IMR-90 (cell line): ENCODE results near the gene REXO1. TPM values are rescaled to one million over a fixed set of nuclear protein-coding genes. Genes with fewer than 3 reads are reported as not detected.

ENCODE experiments used
- ATAC-seq: fragments of 200-7000 bp; cut with Tn5 transposase; 2 replicates; pipeline ENCODE4 v1.9.1; 2020; ENCODE audit warnings: low read depth, mild to moderate bottlenecking, moderate library complexity
- BruUV-seq: library from RNA; stranded (reverse); fragments of 400-500 nt; replicated peaks from 2 replicates; lab custom pipeline; 2021; lab: Mats Ljungman, UMichigan
- CTCF ChIA-PET: fragments of 300-600 bp; formaldehyde crosslinking; extraction: SDS; loops from one replicate; lab custom pipeline; 2021; ENCODE audit warnings: antibody characterized with exemption; lab: Yijun Ruan, JAX
- POLR2A ChIA-PET: fragments of 300-600 bp; sonication (Branson Sonifier 250); formaldehyde crosslinking; loops from one replicate; lab custom pipeline; 2022; ENCODE audit warnings: antibody characterized with exemption; ENCODE audit not compliant: unreplicated experiment; lab: Charles Lee
- DNase-seq: peaks from one replicate; pipeline ENCODE4 v3.0.0; 2013
- H2AFZ ChIP-seq: replicated peaks from 2 replicates; pipeline ENCODE3; 2013; ENCODE audit warnings: low read length, mild to moderate bottlenecking; ENCODE audit not compliant: poor library complexity
- H2AK5ac ChIP-seq: 2 replicates; pipeline ENCODE4 v1.6.1; 2013; ENCODE audit warnings: low read depth, low read length, inconsistent platforms
- H2AK9ac ChIP-seq: replicated peaks from 2 replicates; pipeline ENCODE3; 2013; ENCODE audit warnings: mild to moderate bottlenecking, low read depth, low read length, moderate library complexity; ENCODE audit not compliant: poor library complexity
- H2BK120ac ChIP-seq: 2 replicates; pipeline ENCODE4 v1.6.1; 2013; ENCODE audit warnings: low read depth, low read length, inconsistent platforms
- H2BK15ac ChIP-seq: 3 replicates; pipeline ENCODE4 v1.6.1; 2013; ENCODE audit warnings: low read depth, low read length, inconsistent platforms
- H2BK20ac ChIP-seq: 2 replicates; pipeline ENCODE4 v1.6.1; 2013; ENCODE audit warnings: low read depth, mild to moderate bottlenecking, inconsistent platforms, low read length, moderate library complexity
- H2BK5ac ChIP-seq: 2 replicates; pipeline ENCODE4 v1.6.1; 2013; ENCODE audit warnings: mild to moderate bottlenecking, low read depth, low read length, inconsistent platforms; ENCODE audit not compliant: poor library complexity, severe bottlenecking
- H3K14ac ChIP-seq: replicated peaks from 2 replicates; pipeline ENCODE4 v1.6.1; 2013; ENCODE audit warnings: low read depth, low read length, inconsistent platforms
- H3K18ac ChIP-seq: 2 replicates; pipeline ENCODE4 v1.6.1; 2013; ENCODE audit warnings: low read depth, low read length, control low read depth
- H3K23ac ChIP-seq: 2 replicates; pipeline ENCODE4 v1.6.1; 2013; ENCODE audit warnings: low read depth, low read length, inconsistent platforms
- H3K27ac ChIP-seq: 2 replicates; pipeline ENCODE4 v1.5.1; 2013; ENCODE audit warnings: mild to moderate bottlenecking, control low read depth, low read length; ENCODE audit not compliant: insufficient read depth
- H3K27me3 ChIP-seq: 2 replicates; pipeline ENCODE4 v1.6.1; 2013; ENCODE audit warnings: low read length; ENCODE audit not compliant: control insufficient read depth, insufficient read depth
- H3K36me3 ChIP-seq: 2 replicates; pipeline ENCODE4 v1.6.1; 2013; ENCODE audit warnings: low read length, mixed read lengths; ENCODE audit not compliant: control insufficient read depth, insufficient read depth
- H3K4ac ChIP-seq: 2 replicates; pipeline ENCODE4 v1.6.1; 2013; ENCODE audit warnings: low read depth, low read length, inconsistent platforms
- H3K4me1 ChIP-seq: 2 replicates; pipeline ENCODE4 v1.6.1; 2013; ENCODE audit warnings: low read length, mixed read lengths; ENCODE audit not compliant: control insufficient read depth, insufficient read depth
- H3K4me2 ChIP-seq: 2 replicates; pipeline ENCODE4 v1.6.1; 2013; ENCODE audit warnings: low read depth, mild to moderate bottlenecking, control low read depth, low read length, moderate library complexity
- H3K4me3 ChIP-seq: 2 replicates; pipeline ENCODE4 v1.5.1; 2013; ENCODE audit warnings: low read depth, mild to moderate bottlenecking, control low read depth, low read length, moderate library complexity; ENCODE audit not compliant: insufficient read depth
- H3K56ac ChIP-seq: 2 replicates; pipeline ENCODE4 v1.6.1; 2013; ENCODE audit warnings: low read length, inconsistent platforms; ENCODE audit not compliant: insufficient read depth; ENCODE audit errors: extremely low read depth
- H3K79me1 ChIP-seq, 2 experiments: 2 replicates each; pipeline ENCODE4 v1.6.1; 2013; ENCODE audit warnings: low read length in 2 of 2, inconsistent platforms in 1 of 2, low read depth in 1 of 2
- H3K9ac ChIP-seq: 2 replicates; pipeline ENCODE4 v1.6.1; 2013; ENCODE audit warnings: low read depth, low read length, control low read depth
- H3K9me1 ChIP-seq: 2 replicates; pipeline ENCODE4 v1.6.1; 2013; ENCODE audit warnings: low read length, inconsistent platforms; ENCODE audit not compliant: insufficient read depth
- H3K9me3 ChIP-seq: 2 replicates; pipeline ENCODE4 v1.6.1; 2013; ENCODE audit warnings: low read length; ENCODE audit not compliant: control insufficient read depth, insufficient read depth
- H4K20me1 ChIP-seq: 2 replicates; pipeline ENCODE4 v1.6.1; 2013; ENCODE audit warnings: low read length, inconsistent platforms; ENCODE audit not compliant: insufficient read depth
- H4K5ac ChIP-seq: 2 replicates; pipeline ENCODE4 v1.6.1; 2013; ENCODE audit warnings: mild to moderate bottlenecking, low read depth, low read length, control low read depth
- H4K8ac ChIP-seq, 2 experiments: 2 replicates each; pipeline ENCODE4 v1.6.1; 2013; ENCODE audit warnings: low read depth in 2 of 2, low read length in 2 of 2, control low read depth in 1 of 2, inconsistent platforms in 1 of 2
- H4K91ac ChIP-seq: 2 replicates; pipeline ENCODE4 v1.6.1; 2013; ENCODE audit warnings: low read depth, low read length, inconsistent platforms; ENCODE audit not compliant: insufficient read depth
- MAZ ChIP-seq: IDR thresholded peaks from 2 replicates; pipeline ENCODE4 v1.6.1; 2012; ENCODE audit warnings: low read depth, mild to moderate bottlenecking, low read length, improper control_type of control experiment, moderate library complexity, borderline replicate concordance
- WGBS, 2 experiments: methylation state at CpG; one replicate each; pipeline versions ENCODE4 v1.1.5 to v1.1.7; 2013; ENCODE audit warnings: missing lambda C conversion rate in 2 of 2; ENCODE audit not compliant: insufficient read length in 1 of 2; ENCODE audit errors: extremely low coverage in 2 of 2; 5-methylcytosine and 5-hydroxymethylcytosine counted together
- dilution Hi-C: fragments of 300-500 bp; cut with HindIII; formaldehyde crosslinking; loops from one replicate; pipeline ENCODE4 v1.14.3; 2018; ENCODE audit warnings: low sequenced_read_pairs; ENCODE audit not compliant: unreplicated experiment
- in situ Hi-C: fragments of 300-500 bp; cut with MboI; formaldehyde crosslinking; loops from 3 replicates; pipeline ENCODE4 v1.14.3; 2019; ENCODE audit warnings: low sequenced_read_pairs, inconsistent platforms, mixed read lengths
- intact Hi-C: fragments of 100-400 bp; cut with micrococcal nuclease; formaldehyde crosslinking; loops from 2 replicates; pipeline ENCODE4 v1.10.0; 2022
- polyA plus RNA-seq, 3 experiments: library from polyadenylated mRNA; depleted of rRNA; stranded (reverse); fragments of >200 nt; gene quantifications; 2 replicates each; pipeline ENCODE4 v1.2.3, GENCODE V29; 2012; ENCODE audit warnings: low replicate concordance in 1 of 3
- total RNA-seq: library from RNA; depleted of rRNA; stranded (reverse); fragments of >200 nt; gene quantifications from 2 replicates; pipeline ENCODE4 v1.2.3, GENCODE V29; 2012

The REXO1 gene
- total and polyA plus RNA-seq, 2 of the 4 experiments (the other 2 are of a cell fraction) = 1.4 to 63.7 TPM

DNA sequence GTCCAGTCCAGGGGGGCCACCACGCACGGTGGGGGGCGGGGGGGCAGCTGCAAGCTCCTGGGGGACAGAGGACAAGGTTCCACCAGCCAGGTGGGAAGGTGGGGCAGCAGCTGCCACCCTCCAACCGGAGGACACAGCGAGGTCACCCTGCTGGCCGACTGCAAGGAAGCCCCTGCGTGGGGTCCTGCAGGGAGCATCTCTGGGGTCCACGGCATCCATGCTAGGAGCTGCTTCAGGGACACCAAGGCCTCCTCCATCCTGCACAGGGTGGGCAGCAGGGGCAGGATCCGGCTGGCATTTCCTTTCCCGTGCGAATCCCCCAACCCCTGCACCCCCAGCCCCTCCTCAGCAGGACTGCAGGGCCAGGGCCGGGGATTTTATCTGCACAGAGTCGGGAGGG, 23.3 kb upstream of the REXO1 start:
- H3K14ac ChIP-seq = no peak overlapping the region
- H3K79me1 ChIP-seq = peaks cover 12 to 54% of the 10 kb centered on the region in 2 experiments
- in situ Hi-C loops = no loop called here
- H2BK20ac ChIP-seq = no peak overlapping the region
- no TSS peak for BruUV-seq
- no peak for TF ChIP-seq MAZ
- no peak overlapping the region for H2BK5ac ChIP-seq
- H3K36me3 ChIP-seq = peaks cover 18% of the 10 kb centered on the region
- H2AK5ac ChIP-seq = no peak overlapping the region
- peaks cover 40% of the 10 kb centered on the region for H4K20me1 ChIP-seq
- intact Hi-C loops = no loop called here
- no peak overlapping the region for H3K9ac ChIP-seq
- no peak overlapping the region for H2BK15ac ChIP-seq
- no peak overlapping the region for H2AFZ ChIP-seq
- no peak overlapping the region for H2AK9ac ChIP-seq
- POLR2A ChIA-PET = no interaction called here
- dilution Hi-C loops = no loop called here
- H3K4me3 ChIP-seq = no peak overlapping the region
- CTCF ChIA-PET = no interaction called here
- H3K4me2 ChIP-seq = no peak overlapping the region
- H3K18ac ChIP-seq = no peak overlapping the region
- no peak overlapping the region for H4K91ac ChIP-seq
- no peaks in the 10 kb centered on the region for H3K27me3 ChIP-seq
- H2BK120ac ChIP-seq = no peak overlapping the region
- WGBS, 2 experiments = 89% methylated on average over 3 of the region's 13 CpGs; no CpG with 5 or more reads in 1 of the 2 experiments
- 0 out of 2 replicates have a peak, but pooled peaks cover 2% of the 10 kb centered on the region for H3K9me1 ChIP-seq
- DNase-seq = no peak
- no peak overlapping the region for H3K56ac ChIP-seq
- peaks cover 11% of the 10 kb centered on the region for H3K4me1 ChIP-seq
- no peak overlapping the region for H3K4ac ChIP-seq
- ATAC-seq = no peak
- no peak overlapping the region for H4K8ac ChIP-seq
- no peaks in the 10 kb centered on the region for H3K9me3 ChIP-seq
- H3K23ac ChIP-seq = no peak overlapping the region
- no peak overlapping the region for H4K5ac ChIP-seq
- H3K27ac ChIP-seq = no peak overlapping the region
